AG04450 (cell line): ENCODE data around the gene SPAG16. TPM values are rescaled to one million over a fixed set of nuclear protein-coding genes. Genes with fewer than 3 reads are reported as not detected.

ENCODE experiments used
- CTCF ChIA-PET: fragments of 300-600, 350-600 bp; formaldehyde crosslinking; extraction: SDS; loops from one replicate; lab custom pipeline; 2022; ENCODE audit warnings: antibody characterized with exemption, inconsistent platforms; lab: Charles Lee
- POLR2A ChIA-PET: fragments of 350-600 bp; formaldehyde crosslinking; extraction: SDS; loops from one replicate; lab custom pipeline; 2021; ENCODE audit warnings: antibody characterized with exemption, inconsistent platforms; lab: Yijun Ruan, JAX
- DNase-seq: peaks from one replicate; pipeline ENCODE4 v3.0.0-alpha.2; 2011; ENCODE audit warnings: low read depth, low spot score
- H3K27ac ChIP-seq: one replicate; pipeline ENCODE4 v1.5.1; 2012; ENCODE audit warnings: low read depth, low read length, control low read depth
- H3K27me3 ChIP-seq: one replicate; pipeline ENCODE4 v1.6.0; 2012; ENCODE audit warnings: low read length; ENCODE audit not compliant: control insufficient read depth, insufficient read depth
- H3K4me3 ChIP-seq: 2 replicates; pipeline ENCODE4 v1.5.1; 2011; ENCODE audit warnings: mild to moderate bottlenecking, low read depth, low read length, control low read depth
- H3K9me3 ChIP-seq: 2 replicates; pipeline ENCODE4 v1.5.1; 2012; ENCODE audit warnings: low read length; ENCODE audit not compliant: control insufficient read depth, insufficient read depth
- polyA plus RNA-seq: library from polyadenylated mRNA; depleted of rRNA; stranded (reverse); fragments of >200 nt; gene quantifications from 2 replicates; pipeline ENCODE4 v1.2.3, GENCODE V29; 2011
- TF ChIP-seq, protein P1 (sequence below): IDR thresholded peaks from 2 replicates; pipeline ENCODE4 v1.5.1; 2011; ENCODE audit warnings: low read depth, low read length, control low read depth, inconsistent platforms

Gene SPAG16
- polyA plus RNA-seq, 1 experiment = 28.1 TPM

GRCh38 chr2:214088536-214088935, 804.3 kb downstream of the SPAG16 start:
- no peak for DNase-seq
- CTCF ChIA-PET = no interaction called here
- Histone ChIP-seq H3K27me3 (no peaks in the 10 kb centered on the region), H3K4me3 (no peak overlapping the region), H3K27ac (no peak overlapping the region), H3K9me3 (no peaks in the 10 kb centered on the region)
- TF ChIP-seq, protein P1, sequence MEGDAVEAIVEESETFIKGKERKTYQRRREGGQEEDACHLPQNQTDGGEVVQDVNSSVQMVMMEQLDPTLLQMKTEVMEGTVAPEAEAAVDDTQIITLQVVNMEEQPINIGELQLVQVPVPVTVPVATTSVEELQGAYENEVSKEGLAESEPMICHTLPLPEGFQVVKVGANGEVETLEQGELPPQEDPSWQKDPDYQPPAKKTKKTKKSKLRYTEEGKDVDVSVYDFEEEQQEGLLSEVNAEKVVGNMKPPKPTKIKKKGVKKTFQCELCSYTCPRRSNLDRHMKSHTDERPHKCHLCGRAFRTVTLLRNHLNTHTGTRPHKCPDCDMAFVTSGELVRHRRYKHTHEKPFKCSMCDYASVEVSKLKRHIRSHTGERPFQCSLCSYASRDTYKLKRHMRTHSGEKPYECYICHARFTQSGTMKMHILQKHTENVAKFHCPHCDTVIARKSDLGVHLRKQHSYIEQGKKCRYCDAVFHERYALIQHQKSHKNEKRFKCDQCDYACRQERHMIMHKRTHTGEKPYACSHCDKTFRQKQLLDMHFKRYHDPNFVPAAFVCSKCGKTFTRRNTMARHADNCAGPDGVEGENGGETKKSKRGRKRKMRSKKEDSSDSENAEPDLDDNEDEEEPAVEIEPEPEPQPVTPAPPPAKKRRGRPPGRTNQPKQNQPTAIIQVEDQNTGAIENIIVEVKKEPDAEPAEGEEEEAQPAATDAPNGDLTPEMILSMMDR = no peak
- POLR2A ChIA-PET = no interaction called here

- CTCF ChIA-PET = no interaction called here
Measured at GRCh38 chr2:214096208-214096715, 812.0 kb downstream of the SPAG16 start.

DNA sequence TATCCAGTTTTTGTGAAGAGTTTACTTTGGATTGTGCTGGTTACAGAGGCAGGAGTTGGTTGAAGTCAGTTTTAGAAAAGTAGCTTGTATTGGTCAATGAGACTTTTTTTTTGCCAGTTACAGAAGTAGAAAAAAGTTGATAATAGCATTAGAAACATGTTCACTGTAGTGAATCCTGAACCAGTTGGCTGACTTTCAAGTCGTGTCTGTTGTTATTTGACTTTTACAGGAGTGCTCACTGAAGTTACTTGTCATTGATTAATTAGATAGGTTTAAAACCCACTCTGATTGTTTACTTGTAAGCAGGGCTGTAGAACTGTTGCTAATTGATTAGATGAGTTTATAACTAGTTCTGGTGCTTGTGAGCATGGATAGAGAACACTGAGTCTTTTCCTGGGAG, 814.5 kb downstream of the SPAG16 start:
- no peaks in the 10 kb centered on the region for H3K27me3 ChIP-seq
- DNase-seq = no peak
- H3K27ac ChIP-seq = no peak overlapping the region
- no peak overlapping the region for H3K4me3 ChIP-seq
- H3K9me3 ChIP-seq = no peaks in the 10 kb centered on the region
- ChIA-PET CTCF (no interaction called here), POLR2A (no interaction called here)
- TF ChIP-seq, protein P1 = no peak

More at GRCh38 chr2:214096208-214096715, 812.0 kb downstream of the SPAG16 start:
- POLR2A ChIA-PET = no interaction called here
- Histone ChIP-seq H3K4me3 (no peak overlapping the region), H3K27ac (no peak overlapping the region), H3K9me3 (no peaks in the 10 kb centered on the region), H3K27me3 (no peaks in the 10 kb centered on the region)
- TF ChIP-seq, protein P1 = no peak
- no peak for DNase-seq

- no peak overlapping the region for H3K27ac ChIP-seq
- DNase-seq = no peak
- no peaks in the 10 kb centered on the region for H3K9me3 ChIP-seq
- CTCF ChIA-PET = no interaction called here
- POLR2A ChIA-PET = no interaction called here
- TF ChIP-seq, protein P1 = no peak
- H3K27me3 ChIP-seq = no peaks in the 10 kb centered on the region
- H3K4me3 ChIP-seq = no peak overlapping the region
Measured at GRCh38 chr2:214100488-214100887, 816.2 kb downstream of the SPAG16 start.

DNA sequence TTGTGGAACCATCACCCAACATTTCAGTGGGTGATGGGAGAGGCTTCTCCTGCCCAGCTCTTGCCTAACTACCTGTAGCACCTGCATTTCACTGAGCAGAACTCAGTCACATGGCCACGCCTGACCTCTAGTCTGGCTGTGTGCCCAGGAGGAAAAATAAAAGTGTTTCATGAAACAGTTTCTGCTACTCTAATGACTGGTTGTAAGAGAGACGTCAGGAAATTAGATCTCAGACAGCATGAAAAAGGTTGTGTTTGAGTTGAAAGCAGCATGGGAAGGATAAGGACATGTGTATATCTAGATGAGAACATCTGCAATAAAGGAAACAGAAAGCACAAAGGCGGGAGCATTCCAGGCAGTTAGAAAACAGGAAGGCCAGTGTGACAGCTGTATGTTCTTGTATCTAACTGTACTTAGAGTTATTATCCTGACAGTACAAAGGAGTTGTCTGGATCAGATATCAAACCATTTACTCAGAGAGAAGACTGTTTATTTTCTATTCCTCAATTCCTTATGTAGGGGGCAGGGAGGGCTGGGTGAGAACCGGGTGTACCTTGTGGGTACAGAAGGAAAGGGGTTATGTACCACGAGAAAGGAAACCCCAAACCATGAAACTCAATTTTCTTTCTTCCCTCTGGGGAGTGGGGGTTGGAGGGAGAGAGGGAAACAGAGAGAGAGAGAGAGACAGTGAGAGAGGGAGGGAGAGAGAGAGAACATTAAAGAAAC, 819.2 kb downstream of the SPAG16 start:
- TF ChIP-seq, protein P1 = no peak
- POLR2A ChIA-PET = no interaction called here
- no peak overlapping the region for H3K27ac ChIP-seq
- no peak for DNase-seq
- no peaks in the 10 kb centered on the region for H3K9me3 ChIP-seq
- H3K27me3 ChIP-seq = no peaks in the 10 kb centered on the region
- CTCF ChIA-PET = no interaction called here
- H3K4me3 ChIP-seq = no peak overlapping the region
